ENCODE data around the gene PIMREG.

Gene PIMREG

DNA sequence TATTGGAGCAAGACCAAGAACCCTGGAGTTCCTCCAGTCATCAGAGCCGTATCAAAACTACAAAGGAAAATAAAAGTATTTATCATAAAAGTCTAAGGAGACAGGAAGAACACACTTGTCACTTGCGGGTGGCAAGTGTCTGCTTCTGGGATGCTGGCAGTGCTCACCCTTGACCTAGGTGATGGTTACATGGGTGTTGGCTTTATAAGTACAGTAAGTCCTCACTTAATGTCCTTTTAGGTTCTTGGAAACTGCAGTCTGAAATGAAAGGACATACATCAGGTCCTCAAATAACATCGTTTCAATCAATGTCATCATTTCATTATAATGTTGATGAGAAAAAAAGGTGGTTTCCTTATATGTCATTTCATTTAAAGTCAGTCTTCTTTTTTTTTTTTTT is 6.3 kb upstream of the PIMREG start:
- DNase-seq (ENCODE audit: low read depth in 3 of 3): no peak

DNA sequence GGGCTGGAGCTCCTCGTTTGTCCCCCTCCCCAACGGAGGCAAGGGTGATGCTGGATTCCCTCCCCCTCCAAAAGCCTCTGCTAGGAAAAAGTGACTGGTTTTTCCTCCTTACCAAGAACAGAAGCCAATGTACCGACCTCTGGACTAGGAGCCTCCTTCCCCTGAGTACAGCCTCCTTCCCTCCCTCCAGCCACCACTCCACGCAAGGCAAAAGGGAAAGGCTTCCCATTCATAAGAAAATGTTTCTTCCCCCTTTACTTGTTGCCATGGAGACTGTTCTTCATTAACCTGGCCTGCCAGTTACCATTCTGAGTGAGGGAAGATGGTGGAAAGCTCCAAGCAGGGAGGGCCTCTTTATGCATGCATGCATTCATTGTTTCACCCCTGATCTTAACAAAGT is 4.3 kb upstream of the PIMREG start:
- DNase-seq (ENCODE audit: low read depth in 3 of 3): no peak

DNA sequence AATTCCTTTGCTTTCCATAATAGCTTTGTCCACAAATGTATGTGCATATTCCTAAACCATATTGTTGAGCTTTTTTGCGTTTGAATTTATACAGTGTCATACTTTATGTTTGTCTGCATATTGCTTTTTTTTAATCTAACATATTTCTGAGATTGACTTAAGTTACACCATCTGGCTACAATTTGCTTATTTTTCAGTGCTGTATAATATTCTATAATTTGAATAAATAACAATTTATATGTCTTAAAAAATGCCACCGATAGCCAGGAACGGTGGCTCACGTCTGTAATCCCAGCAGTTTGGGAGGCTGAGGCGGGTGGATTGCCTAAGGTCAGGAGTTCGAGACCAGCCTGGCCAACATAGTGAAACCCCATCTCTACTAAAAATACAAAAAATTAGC is 1.5 kb upstream of the PIMREG start:
- DNase-seq (ENCODE audit: low read depth in 3 of 3): no peak

DNA sequence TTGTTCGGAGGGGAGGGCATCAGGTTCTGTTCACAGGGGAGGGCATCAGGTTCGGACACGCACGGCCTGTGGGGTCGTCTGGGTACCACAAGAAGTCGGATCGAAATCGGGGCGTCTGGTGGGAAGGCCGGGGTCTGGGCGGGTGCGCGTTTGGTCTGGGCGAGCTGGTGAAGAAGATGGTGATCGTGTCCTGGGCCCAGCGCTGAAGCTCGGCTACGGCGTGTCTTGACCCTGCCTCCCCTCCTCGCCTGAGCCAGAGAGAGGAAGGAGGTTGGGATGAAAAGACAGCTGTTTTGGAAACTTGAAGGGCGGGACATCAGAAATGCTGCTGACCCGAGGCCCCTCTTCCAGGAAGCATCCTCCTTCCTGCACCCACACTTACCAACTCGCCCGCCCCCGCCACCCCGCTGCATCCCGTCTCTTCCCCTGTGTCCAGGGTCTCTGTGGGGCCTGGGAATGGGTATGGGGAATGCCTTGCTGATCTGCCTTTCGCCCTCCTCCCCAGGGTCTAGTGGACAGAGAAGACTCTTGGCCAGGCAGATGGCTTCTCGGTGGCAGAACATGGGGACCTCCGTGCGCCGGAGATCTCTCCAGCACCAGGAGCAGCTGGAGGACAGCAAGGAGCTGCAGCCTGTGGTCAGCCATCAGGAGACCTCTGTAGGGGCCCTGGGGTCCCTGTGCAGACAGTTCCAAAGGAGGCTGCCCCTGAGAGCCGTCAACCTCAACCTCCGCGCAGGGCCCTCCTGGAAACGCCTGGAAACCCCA is 498 bp downstream of the PIMREG start:
- no peak for DNase-seq (ENCODE audit: low read depth in 3 of 3)

DNA sequence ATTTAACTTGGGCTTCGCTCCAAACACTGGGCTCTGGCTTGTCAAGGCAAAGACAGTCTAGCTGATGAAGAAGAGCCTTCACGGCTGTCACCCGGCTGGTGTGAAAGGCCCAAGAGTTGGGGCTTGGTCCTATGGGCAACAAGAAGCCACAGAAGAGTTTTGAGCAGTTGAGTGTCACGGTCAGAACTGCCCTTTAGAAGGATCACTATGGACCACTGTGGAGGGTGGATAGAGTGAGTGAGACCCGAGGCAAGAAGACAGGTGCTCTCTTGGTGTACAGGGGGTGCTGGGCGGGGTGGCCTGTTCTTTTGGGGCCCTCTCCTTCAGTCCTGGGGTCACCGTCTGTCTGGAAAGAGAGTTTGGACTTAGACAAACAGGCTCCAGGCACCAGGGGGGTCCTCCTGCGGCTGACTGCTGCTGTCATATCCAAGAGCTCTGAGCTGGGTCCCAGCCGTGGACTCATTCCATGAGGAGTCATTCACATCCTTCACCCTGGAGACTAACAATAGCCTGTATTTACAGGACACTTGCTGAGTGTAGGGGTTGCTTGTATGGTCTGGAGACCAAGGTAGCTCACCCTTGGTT is 2.4 kb downstream of the PIMREG start:
- no peak for DNase-seq (ENCODE audit: low read depth in 3 of 3)

DNA sequence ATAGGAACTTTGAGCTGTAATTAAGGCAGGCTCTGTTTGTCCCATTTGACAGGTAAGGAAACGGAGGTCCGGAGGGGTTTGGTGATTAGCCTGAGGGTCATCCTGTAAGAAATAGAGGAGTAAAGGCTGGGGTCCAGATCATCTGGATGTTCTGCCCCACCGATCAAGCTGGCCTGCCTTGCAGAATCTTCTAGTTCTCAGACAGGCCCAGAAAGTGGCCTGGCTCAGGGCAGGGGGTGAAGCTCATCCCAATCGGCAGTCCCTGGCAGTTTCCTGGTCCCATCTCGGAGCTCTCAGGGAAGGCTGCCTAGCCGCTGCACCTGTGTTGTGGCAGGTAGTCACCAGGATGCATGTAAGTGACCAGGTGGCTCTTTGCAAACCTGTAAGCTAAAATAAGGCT is 4.2 kb downstream of the PIMREG start:
- no peak for DNase-seq (ENCODE audit: low read depth in 3 of 3)

DNA sequence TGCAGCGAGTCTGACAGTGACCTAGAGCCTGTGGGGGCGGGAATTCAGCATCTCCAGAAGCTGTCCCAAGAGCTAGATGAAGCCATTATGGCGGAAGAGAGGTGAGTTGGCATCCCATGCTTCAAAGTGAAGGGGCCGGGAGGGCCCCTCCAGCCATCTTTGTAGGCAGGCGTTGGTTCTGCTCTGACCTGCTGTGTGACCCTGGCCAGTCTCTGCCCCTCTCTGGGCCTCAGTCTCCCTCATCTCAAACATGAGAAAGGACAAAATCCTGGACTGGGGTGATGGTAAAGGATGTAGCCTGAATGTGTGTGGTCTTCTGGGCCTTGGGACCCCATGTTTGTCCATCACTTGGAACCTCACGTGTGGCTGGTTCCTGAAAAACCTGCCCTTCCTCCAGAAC is 5.1 kb downstream of the PIMREG start:
- DNase-seq (ENCODE audit: low read depth in 3 of 3): no peak

DNA sequence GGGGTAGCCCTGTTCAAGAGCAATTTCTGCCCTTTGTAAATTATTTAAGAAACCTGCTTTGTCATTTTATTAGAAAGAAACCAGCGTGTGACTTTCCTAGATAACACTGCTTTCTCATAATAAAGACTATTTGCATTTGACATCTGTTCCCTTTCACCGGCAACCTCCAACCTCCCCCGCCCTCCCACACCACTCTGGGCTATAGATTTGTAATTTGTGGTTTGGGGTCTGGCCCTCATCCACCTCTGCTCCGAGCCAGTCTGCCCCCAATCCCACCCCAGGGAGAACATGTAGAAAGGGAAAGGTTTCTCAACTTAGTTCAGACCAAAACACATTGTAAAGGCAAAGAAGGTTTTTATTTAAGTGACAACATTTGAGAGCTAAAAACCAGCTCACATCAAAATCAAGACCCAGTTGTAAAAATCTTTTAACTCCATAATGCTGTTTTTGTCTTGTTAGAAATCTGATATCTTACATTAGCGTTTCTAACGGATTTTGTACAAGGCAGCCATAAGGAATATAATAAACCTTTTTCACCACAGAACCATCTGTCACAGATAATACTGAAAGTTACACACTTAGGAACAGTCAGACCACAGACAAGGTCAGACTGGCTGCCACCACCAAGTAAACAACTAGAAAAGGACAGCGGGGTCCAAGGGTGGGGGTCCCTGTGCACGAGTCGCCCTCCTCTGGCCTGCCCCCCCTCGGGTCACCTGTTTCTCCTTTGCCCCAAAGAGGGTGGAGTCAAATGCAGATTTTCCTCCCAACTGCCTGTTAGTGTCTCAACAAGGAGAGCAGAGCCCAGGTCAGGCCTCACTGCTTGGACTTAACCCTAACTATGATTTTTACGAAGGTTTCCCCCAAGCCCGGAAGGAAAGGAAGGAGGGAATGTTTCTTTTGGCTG is 6.9 kb downstream of the PIMREG start:
- DNase-seq (ENCODE audit: low read depth in 3 of 3): no peak

DNA sequence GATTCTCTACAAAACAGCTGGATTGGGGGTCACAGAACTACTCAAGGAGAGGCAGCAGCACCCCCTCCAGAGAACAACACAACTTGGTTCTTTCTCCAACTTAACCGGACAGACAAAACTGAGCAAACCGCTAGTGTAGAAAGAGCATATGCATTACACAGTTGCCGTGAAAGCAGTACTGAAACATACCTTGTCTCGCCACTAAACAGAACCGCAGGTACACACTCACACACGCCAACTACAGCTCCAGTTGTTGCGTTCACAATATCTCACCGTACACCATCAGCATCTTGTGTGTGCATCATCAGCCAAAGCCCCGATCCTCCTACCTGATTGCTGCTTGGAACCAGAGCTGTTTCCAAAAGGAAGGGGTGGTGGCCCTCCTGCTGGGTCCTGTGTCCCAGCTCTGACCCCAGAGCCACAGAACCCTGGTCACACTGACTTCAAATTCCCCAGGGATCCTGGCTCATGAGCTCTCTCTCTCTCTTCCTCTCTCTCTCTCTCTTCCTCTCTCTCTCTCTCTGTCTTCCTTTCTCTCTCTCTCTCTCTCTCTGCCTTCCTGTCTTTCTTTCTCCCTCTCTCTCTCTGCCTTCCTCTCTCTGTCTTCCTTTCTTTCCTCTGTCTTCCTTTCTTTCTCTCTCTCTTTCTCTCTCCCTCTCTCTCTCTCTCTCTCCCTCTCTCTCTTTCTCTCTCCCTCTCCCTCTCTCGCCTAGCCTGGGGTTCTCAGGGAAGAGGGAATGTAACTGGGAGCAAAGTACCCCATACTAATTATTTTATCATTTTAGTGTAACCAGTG is 8.4 kb downstream of the PIMREG start:
- no peak for DNase-seq (ENCODE audit: low read depth in 3 of 3)

DNA sequence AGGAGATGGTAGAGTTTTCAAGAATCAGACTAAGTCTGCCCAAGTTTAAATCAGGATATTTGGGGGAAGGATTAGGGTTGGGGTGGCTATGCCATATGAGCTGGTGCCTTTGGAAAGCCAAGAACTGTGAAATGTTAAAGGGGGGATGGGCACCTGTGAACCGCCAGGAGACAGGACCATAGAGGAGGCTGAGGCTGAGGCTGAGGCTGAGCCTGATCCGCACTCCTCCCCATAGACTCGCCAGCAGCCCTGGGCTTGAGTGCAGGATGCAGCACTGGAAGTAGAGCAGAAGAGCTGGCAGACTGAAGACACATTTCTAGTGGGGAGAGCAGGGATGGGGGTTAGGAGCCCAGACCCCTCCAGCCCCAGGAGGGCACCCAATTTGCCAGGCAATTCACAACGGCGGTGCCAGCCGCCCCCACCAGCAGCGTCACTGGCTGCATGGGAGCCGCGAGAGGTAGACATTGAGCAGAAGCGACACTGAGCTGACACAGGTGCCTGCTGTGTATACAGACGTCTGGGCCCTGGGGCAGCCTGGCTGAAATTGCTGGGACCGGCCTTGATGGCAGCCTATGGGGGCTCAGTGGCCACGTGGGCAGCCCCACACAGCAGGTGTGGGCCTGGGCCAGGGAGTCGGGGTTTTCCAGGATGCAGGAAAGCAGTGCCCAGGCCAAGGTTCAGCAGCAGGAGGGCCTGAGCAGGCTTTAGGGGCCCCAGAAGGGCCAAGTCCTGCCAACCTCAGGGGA is 9.2 kb downstream of the PIMREG start:
- DNase-seq (ENCODE audit: low read depth in 3 of 3): no peak

DNA sequence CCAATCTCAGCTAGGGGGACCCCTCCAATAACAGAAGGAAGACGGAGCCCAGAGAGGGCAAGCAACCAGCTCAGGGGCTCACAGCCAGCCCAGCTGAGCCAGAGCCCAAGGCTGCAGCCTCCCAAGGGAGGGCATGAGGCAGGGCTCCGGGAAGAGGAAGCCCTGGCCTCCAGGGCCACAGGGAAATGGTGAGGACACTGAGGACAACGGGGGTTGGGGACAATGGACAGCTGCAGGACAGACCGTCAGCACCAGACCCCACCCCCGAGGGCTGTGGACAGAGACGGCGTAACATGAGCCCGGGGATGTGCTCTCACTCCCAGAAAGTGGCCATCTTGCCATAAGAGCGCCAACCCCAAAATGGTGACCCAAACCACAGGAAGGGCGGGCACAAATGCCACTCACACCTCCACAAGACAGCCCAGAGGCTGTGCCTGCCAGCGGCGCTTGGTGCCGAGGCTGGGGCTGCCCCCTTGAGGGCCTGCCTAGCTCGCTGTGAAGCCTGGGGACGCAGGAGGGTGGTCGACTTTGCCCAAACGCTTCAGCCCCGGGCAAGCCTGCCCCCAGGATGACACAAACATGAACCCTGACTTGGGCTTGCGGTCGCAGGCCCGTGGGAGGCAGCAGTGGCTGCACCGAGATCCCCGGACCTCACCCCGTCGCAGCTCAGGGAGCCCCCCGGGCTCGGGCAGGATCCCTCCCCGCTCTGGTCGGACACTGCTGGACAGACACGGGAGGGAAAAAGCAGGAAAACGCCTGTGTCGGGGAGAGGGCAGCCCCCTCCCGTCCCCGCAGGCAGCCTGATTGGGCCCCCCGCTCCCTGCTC is 10.5 kb downstream of the PIMREG start:
- DNase-seq (ENCODE audit: low read depth in 3 of 3): no peak

DNA sequence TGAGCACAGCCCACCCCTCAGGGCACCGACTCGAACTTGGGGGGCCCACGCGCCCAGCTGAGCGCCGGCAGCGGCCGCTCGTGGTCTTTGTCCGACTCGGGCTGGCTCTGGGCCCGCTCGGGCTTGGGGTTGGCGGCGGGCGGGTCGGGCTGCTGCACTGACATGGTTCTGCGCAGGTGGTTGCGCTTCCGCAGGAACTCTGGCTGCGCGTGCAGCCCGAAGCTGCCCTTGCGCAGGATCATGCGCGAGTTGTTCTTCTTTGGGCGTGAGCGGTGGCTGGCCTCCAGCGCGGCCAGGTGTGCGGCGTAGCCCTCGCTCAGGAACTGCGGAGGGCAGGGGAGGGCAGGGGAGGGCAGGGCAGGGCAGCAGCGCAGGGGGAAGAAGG is 11.1 kb downstream of the PIMREG start:
- no peak for DNase-seq (ENCODE audit: low read depth in 3 of 3)

DNA sequence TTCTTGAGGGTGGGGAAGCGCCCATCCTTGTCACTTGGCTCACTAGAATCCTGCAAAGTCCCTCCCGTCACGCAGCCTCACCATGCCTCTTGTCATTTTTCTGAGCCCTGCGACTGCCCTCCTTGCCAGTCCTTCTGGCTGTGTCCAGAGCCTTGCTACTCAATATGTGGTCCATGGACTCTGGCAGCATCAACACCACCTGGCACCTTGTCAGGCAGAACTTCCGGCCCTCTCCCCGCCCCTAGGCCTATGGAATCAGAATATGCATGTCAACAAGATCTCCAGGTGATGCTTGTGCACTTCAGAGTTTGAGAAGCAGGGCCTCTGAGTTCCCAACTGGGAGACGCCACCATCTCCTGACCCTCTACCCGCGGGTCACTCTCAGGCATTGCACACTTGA is 12.1 kb downstream of the PIMREG start:
- no peak for DNase-seq (ENCODE audit: low read depth in 3 of 3)

DNA sequence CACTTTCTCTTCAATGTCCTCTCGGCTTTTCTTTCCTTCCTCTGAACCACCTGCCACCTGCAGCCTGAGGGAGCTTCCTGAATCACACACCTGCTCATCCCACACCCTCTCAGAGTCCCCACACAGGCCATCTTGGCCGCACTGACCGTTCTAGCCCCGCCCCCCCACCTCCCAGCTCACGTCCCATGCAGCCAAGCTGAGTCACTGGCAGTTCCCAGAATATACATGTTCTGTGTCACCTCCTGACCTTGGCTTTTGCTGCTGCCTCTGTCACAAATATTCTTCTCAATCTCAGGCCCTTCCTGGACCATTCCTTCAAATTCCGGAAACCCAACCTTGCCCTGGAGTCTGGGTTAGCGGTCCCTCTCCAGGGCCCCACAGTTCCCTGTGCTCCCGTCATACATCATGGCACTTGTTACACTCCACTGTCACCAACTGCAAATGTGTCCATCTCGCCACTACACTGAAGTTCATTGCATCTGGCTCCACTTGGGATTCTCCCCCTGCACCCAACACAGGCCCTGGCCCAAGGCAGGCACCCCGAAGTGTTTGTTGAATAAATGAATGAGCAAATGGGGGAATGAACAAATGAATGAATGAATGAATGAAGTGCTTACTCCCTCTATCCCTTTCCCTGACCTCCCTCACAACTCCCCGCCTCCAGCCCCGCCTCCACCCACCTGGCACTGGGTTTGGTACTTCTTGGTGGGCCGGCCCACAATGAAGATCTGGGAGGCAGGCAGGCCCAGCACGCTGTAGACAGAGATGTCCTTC is 12.8 kb downstream of the PIMREG start:
- DNase-seq (ENCODE audit: low read depth in 3 of 3): no peak

DNA sequence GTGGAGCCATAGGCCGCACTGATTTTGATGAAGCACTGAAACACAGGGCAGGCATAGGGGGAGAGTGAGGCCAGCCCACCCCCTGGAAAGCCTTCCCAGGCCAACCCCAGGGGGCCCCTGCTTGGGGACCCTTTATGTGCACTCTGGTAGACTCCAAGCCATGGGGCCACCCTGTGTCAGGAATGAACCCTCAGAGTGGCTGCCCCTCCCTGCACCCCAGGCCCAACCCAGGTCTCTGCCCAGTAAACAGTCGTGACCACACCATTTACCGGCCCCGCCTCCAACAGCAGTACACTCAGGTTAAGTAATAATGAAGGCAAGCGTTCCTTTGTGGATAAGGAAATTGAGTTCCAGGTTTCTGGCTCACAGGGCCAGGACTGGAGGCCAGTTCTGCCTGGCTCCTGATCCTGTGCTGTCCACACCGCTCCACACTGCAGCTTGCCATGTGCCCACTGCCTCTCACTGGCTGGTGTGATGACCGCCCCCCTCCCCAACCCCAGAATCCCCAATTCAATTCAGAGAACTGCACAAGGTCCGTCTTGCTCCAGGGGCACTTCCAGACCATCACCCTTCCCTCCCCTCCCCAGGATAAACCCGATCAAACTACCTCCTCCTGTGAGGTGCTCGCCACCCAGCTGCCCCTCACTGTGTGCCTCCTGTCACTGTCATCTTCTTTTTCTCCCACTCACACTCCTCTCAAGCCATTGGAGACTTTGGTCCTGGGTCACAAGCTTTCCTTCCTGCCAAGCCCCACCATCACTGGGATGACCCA is 13.6 kb downstream of the PIMREG start:
- DNase-seq (ENCODE audit: low read depth in 3 of 3): no peak

DNA sequence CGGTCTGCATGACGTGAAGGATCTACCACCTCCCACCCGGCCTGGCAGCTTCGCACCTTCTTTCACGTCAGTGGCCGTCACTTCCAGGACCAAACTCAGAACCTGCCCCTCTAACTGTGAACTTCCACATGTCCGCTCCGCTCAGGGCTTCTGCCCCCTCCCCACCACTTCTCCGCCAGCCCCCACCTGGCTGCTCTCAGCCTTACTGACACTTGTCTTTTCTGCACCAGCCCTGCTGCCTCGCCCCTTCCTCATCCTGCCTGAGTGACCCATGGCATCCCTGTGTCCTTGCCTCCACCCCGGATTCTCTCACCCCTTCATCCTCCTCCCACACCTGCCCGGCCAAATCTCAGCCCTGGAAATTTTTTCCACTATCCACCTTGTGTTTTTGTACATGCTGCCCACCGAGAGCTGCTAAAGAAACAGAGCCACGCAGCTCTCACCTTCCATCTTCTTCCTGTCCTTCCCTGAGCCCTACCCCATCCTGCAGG is 14.2 kb downstream of the PIMREG start:
- no peak for DNase-seq (ENCODE audit: low read depth in 3 of 3)

DNA sequence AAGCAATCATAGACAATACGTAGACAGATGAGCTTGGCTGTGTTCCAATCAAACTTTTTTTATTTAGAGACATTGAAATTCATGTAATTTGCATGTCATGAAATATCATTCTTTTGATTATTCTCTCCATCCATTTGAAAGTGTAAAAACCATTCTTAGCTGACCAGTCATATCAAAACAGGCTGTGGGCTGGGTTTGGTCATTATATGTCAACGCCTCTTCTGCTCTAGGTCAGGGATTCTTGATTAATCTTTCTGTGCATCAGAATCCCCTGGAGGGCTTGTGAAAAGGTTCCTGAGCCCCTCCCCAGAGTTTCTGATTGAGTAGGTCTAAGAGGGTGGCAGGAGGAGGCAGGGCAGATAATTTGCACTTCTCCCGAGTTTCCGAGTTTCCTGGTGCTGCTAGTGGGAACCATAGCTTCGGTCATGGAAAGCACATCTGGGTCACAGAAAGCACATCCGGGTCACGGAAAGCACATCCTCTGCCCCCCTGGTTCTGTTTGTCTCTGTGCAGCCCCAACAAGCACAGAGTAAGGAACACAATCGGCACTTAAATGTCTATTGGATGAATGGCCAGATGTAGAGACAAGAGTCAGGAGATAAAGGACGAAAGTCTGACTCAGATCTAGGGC is 16.4 kb downstream of the PIMREG start:
- no peak for DNase-seq (ENCODE audit: low read depth in 3 of 3)

DNA sequence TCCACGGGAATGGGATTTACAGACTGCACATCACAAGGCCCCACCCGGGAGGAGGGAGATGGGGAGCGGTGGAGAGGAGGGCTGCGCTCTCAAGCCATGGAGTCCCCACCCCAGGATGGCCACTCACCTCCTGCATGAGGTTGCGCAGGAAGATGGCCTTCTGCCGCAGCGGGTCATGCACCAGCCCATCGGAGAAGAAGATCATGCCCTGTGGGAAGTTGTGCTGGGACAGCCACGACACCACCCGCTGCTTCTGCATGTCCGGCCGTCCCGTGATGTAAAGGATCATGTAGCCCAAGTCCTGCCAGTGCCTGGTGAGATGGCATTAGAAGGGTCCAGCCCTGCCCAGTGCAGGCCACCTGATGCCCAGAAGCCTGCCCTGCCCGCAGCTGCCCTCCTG is 17.0 kb downstream of the PIMREG start:
- no peak for DNase-seq (ENCODE audit: low read depth in 3 of 3)
